HG02973 (cell line): Measurements from ENCODE around the gene URB1.
"Not testable (repeated sequence)": the region's sequence is repeated elsewhere in the genome, so short reads cannot be mapped to it uniquely, and the experiment has no call there.

Source experiments
- ATAC-seq: cut with Tn5 transposase; IDR thresholded peaks from one replicate; pipeline ENCODE4 v1.9.1; 2021; ENCODE audit warnings: moderate library complexity; ENCODE audit not compliant: unreplicated experiment

Gene URB1

DNA sequence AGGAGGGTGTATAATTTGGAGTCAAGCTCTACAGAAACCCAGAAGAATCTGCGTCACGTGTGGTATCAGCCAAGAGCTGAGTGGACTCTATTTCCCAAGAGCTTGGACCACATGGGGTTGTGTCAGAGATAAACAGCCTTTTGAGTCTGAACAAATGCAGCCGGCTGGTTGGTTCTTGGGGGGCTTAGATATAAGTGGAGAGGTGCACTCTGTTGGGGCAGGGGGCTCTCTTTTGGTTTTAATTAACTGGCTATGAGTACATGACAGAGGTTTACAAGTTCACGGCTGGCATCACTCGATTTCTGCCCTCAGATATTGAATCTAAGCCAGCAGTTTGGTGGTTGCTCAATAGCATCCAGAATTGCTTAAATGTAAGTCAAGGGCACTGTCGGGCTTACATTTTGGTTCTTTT is 94.7 kb downstream of the URB1 start:
- no peak for ATAC-seq

DNA sequence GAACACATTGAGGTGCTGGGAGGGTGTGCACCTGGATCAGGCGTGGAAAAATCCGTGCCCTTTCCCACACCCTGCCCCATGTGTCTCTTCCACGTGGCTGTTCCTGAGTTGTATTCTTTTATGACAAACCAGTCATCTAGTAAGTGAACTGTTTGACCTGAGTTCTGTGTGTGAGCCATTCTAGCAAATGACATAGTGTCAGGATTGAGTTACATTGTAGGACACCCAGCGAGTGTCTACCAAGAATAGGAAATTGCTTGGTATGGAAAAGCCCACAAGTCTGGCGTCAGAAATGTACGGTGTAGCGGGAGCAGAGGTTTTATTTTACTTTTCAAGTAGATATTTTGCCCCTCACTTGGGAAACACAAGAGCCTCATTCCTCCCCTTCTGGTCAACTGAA is 95.4 kb downstream of the URB1 start:
- ATAC-seq: no peak

- no peak for ATAC-seq
These were observed 107.3 kb downstream of the URB1 start for GRCh38 chr21:32285476-32285875.

DNA sequence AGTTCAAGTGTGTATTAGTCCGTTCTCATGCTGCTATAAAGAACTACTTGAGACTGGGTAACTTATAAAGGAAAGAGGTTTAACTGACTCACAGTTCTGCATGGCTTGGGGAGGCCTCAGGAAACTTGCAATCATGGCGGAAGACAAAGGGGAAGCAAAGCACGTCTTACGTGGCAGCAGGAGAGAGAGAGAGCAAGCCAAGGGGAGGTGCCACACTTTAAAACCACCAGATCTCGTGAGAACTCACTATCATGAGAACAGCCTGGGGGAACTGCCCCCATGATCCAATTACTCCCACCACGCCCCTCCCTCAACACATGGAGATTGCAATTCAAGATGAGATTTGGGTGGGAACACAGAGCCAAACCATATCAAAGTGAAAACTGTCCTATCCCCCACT is 109.8 kb downstream of the URB1 start:
- ATAC-seq: no peak

GRCh38 chr21:32281531-32281930 is 111.3 kb downstream of the URB1 start:
- ATAC-seq: no peak

- ATAC-seq: no peak
These were observed 113.5 kb downstream of the URB1 start for GRCh38 chr21:32279377-32279680.

DNA sequence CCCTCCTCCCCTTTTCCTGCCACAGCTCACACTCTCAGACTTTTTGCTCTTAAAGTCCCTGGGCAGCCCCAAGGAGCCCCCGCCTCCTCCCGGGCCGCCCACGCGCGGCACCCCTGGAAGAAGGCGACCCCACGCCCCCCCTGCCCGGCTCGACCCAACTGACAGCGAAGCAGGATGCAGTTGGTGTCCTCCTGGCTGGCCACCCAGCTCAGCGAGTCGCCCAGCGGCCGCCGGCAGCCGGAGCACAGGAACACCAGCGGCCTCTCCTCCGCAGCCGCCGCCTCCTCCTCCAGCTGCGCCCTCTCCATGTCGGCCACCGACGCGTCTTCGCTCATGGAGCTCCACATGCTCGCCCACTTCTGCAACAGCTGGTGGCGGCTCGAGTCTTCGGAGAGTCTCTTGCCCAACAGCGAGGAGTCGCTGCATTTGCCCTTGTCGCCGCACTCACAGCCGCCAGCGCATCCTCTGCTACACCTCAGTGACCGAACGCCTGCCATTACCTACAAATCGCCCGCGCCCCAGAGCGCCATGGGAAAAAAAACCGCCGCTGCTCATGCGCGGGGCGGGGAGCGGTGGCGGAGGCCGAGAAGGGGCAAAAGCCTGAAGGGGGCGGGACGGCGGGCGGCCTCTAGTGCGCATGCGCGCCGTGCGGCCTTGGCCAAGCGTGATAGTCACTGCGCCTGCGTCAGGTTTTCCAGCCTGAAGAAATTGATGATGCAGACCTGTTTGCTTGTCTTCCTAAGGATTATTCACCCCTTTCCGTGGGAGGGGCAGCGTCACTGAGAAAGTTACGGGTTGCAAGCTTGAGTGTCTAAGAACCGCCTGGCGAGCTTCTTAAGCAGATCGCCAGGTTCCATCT is 114.1 kb downstream of the URB1 start, which contains the start of gene MIS18A:
Gene MIS18A (minus strand): TSS at position 532 of the 859 bp plus-strand sequence. CDS start 35 bp downstream, at position 497.
- ATAC-seq: peak; percentile 88

- ATAC-seq: no peak
These were observed 114.7 kb downstream of the URB1 start for GRCh38 chr21:32278103-32278502.

GRCh38 chr21:32276671-32277070 is 116.1 kb downstream of the URB1 start:
- ATAC-seq: no peak

DNA sequence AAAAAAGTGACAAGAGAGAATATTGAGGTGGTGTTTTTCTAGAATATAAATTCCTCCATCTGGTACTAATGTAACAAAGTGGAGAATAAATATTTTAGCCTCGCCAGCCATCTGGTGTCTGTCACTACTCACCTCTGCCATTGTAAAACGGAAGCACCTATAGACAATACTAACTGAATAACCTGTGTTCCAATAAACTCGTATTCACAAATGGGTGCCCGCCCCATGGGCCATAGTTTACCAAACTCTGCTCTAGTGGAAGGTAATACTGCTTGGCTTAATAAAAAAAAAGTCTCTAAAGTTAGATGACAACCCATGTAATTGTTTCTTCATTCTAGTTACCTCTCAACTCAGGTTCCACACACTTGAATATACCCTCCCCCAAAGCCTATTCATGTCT is 122.1 kb downstream of the URB1 start:
- ATAC-seq: no peak

GRCh38 chr21:32265321-32265720 is 127.5 kb downstream of the URB1 start:
- ATAC-seq: not testable (repeated sequence)

- no peak for ATAC-seq
These were observed 130.9 kb downstream of the URB1 start for GRCh38 chr21:32261929-32262328.
